Measurements from ENCODE around the gene IGF1R. TPM values are rescaled to one million over a fixed set of nuclear protein-coding genes. Genes with fewer than 3 reads are reported as not detected.

Gene IGF1R
- total and polyA plus RNA-seq, 3 experiments from 2014 or later, result 2.1 to 11.3 (median 10.9) TPM

DNA sequence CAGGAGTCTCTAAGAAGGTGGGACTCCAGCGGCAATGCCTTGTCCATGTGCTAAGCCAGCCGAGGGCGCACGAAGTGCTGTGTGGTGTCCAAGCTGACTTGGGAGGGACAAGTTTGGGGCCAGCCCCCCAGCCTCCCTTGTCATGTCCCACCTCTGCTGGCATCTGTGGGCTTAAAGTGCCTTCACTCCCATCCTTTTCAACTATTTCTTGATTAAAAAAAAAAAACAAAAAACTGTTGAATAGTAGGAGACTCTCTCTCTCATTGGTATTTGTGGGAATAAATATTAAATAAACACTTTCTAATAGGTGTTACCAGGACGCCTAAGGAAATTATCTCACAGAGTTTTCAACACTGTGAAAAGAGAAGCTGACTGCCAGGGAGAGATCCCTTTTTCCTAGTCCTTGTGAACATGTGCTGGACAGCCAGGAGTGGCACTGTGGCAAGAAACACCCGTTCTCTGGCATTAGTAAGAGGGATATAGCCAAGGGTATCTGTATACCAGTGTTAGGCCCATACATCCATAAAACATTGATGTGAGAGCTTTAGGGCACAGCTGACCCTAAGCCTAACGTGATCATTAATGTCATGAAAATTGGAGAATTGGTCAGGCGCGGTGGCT, 158.0 kb downstream of the IGF1R start:
- peaks cover 0 to 4% (median 0%) of the 10 kb centered on the region in 5 donors for H3K9me3 Mint-ChIP-seq
- no peaks in the 10 kb centered on the region for H3K27me3 ChIP-seq (ENCODE audit: insufficient read depth, low read length, poor library complexity, severe bottlenecking)
- ChIA-PET CTCF (interaction anchor here (1.5 kb wide), 1 partner anchor 27 kb away, joined by 4 read pairs; no protein-coding TSS in a partner anchor), POLR2A (no interaction called here)
- H3K27ac Mint-ChIP-seq, result no peak overlapping the region
- H3K4me3 Mint-ChIP-seq, result no peak overlapping the region
- no peak overlapping the region for H3K4me3 ChIP-seq (ENCODE audit: low read length)
- H3K36me3 Mint-ChIP-seq, result no peaks in the 10 kb centered on the region
- H3K27me3 Mint-ChIP-seq, result no peaks in the 10 kb centered on the region
- H3K9me3 ChIP-seq (ENCODE audit: low read length), result no peaks in the 10 kb centered on the region
- peaks cover 5% of the 10 kb centered on the region for H3K4me1 ChIP-seq (ENCODE audit: insufficient read depth, low read length)
- H3K36me3 ChIP-seq (ENCODE audit: insufficient read depth, low read length), result no peaks in the 10 kb centered on the region
- no peak for DNase-seq
- H3K27ac ChIP-seq (ENCODE audit: low read depth, low read length), result no peak overlapping the region
- peaks cover 0 to 2% (median 1%) of the 10 kb centered on the region in 3 donors for H3K4me1 Mint-ChIP-seq

DNA sequence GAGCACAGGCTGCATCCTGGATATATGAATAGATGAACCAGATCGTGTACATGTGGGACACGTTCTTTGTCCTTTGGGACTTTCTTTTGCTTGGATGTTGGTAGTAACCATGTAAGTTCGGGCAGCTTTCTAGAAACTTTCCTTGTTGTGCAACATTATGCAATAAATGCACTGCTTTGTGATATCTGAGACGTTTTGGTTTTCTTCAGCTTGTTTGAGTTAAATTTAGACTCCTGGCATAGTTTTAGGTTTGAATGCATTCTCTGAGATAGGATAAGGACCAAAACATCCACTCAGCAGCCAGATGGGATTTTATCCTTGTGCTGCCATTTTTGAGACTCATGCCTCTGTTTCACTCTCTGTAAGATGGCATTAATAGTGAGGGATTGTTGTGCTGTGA, 158.9 kb downstream of the IGF1R start:
- Mint-ChIP-seq H3K27me3 (no peaks in the 10 kb centered on the region), H3K9me3 (peaks cover 0 to 4% (median 0%) of the 10 kb centered on the region in 5 donors), H3K36me3 (no peaks in the 10 kb centered on the region), H3K4me3 (no peak overlapping the region), H3K4me1 (no peaks in the 10 kb centered on the region), H3K27ac (peak overlapping the region in 1 of 8 donors; percentile 47)
- ChIA-PET CTCF (interaction anchor here (1.5 kb wide), 2 partner anchors 8 to 28 kb away, joined by 3 to 4 read pairs; no protein-coding TSS in a partner anchor), POLR2A (no interaction called here)
- no peak overlapping the region for H3K4me3 ChIP-seq (ENCODE audit: low read length)
- H3K9me3 ChIP-seq (ENCODE audit: low read length), result no peaks in the 10 kb centered on the region
- H3K4me1 ChIP-seq (ENCODE audit: insufficient read depth, low read length), result no peaks in the 10 kb centered on the region
- no peaks in the 10 kb centered on the region for H3K36me3 ChIP-seq (ENCODE audit: insufficient read depth, low read length)
- H3K27me3 ChIP-seq (ENCODE audit: insufficient read depth, low read length, poor library complexity, severe bottlenecking), result no peaks in the 10 kb centered on the region
- DNase-seq, result no peak
- no peak overlapping the region for H3K27ac ChIP-seq (ENCODE audit: low read depth, low read length)

DNA sequence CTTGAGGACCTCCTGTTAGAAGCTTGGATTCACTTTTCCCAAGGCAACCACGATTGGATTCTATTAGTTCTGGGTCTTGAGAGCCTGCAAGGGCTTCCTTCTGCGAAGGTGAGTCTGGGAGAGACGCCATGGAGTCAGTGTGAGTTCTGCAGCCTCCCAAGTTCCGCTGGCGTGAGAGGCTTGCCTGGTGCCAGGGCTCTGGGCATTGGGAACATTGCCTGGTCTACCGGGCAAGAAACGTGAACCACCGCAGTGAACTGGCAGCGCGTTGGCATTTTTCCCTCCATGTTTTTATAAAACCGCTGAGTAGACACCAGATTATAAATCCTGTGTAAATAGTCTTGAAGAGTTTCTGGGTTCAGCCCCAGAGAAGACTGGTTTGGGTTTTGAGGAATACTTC, 160.9 kb downstream of the IGF1R start:
- Histone ChIP-seq H3K36me3 (ENCODE audit: insufficient read depth, low read length) (no peaks in the 10 kb centered on the region), H3K9me3 (ENCODE audit: low read length) (no peaks in the 10 kb centered on the region), H3K27me3 (ENCODE audit: insufficient read depth, low read length, poor library complexity, severe bottlenecking) (no peaks in the 10 kb centered on the region), H3K4me3 (ENCODE audit: low read length) (no peak overlapping the region), H3K4me1 (ENCODE audit: insufficient read depth, low read length) (no peaks in the 10 kb centered on the region), H3K27ac (ENCODE audit: low read depth, low read length) (no peak overlapping the region)
- no peak overlapping the region for H3K27ac Mint-ChIP-seq
- H3K36me3 Mint-ChIP-seq, result no peaks in the 10 kb centered on the region
- DNase-seq, result no peak
- H3K4me3 Mint-ChIP-seq, result no peak overlapping the region
- H3K27me3 Mint-ChIP-seq, result peaks cover 0 to 1% of the 10 kb centered on the region in 2 donors
- no peaks in the 10 kb centered on the region for H3K4me1 Mint-ChIP-seq
- POLR2A ChIA-PET, result no interaction called here
- CTCF ChIA-PET, result interaction anchor here (1.5 kb wide), 1 partner anchor 29 kb away, joined by 3 read pairs; no protein-coding TSS in a partner anchor
- H3K9me3 Mint-ChIP-seq, result peaks cover 0 to 4% (median 0%) of the 10 kb centered on the region in 5 donors

DNA sequence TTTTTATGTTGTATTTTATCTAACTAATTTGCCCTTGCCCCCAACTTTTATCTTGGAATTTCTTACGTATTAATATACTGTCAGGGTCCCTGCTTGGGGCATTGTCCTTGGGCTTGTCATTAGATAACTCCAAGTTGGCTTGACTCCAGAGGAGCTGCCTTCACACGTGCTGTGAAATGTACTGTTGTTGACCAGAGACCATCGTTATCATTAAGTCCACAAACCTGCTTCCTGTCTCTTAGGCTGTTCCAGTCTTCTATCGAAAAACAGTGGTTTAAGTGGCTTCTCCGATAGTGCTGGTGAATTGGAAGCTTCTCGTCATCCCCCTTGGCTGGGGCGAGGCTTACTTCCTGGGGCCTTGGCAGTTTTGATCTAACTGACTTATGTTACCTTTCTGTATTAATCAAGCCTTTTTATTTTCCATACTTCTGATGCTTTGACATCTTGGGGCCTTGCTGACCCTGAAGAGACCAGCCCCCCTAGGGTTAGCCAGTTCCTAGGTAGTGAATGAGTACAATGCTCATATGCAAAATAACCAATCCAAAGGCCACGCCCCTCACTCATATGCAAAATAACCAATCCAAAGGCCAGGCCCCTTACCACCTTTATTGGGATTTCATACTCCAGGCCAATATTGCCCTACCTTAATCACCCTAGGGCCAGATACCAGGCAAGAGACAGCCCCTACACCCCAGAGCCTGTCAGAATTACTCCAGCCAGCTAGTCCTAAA, 164.5 kb downstream of the IGF1R start:
- Mint-ChIP-seq H3K9me3 (no peaks in the 10 kb centered on the region), H3K4me1 (no peaks in the 10 kb centered on the region), H3K36me3 (peaks cover 0 to 3% (median 0%) of the 10 kb centered on the region in 3 donors), H3K27ac (no peak overlapping the region), H3K4me3 (no peak overlapping the region), H3K27me3 (peaks cover 1 to 9% of the 10 kb centered on the region in 2 donors)
- Histone ChIP-seq H3K27ac (ENCODE audit: low read depth, low read length) (no peak overlapping the region), H3K4me1 (ENCODE audit: insufficient read depth, low read length) (no peaks in the 10 kb centered on the region), H3K4me3 (ENCODE audit: low read length) (no peak overlapping the region), H3K27me3 (ENCODE audit: insufficient read depth, low read length, poor library complexity, severe bottlenecking) (no peaks in the 10 kb centered on the region), H3K36me3 (ENCODE audit: insufficient read depth, low read length) (no peaks in the 10 kb centered on the region), H3K9me3 (ENCODE audit: low read length) (no peaks in the 10 kb centered on the region)
- CTCF ChIA-PET, result no interaction called here
- POLR2A ChIA-PET, result no interaction called here
- no peak for DNase-seq

DNA sequence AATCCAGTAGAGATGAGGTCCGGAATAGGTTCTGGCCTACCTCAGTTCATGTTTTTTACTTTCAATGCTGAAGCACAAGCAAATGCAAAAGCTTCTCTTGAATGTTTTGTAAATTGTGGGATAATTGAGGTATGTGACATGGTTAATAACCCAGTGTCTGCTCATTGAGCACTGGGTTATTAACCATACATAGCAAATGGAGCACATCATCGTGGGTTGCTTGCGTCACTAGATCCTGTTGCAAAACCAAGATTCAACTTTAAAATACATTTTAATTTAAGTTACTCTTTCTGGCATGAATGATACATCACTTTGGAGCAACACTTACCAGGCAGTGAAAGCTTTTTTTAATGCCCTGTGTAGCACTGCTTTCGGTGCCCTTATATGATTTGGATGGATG, 165.6 kb downstream of the IGF1R start:
- Histone ChIP-seq H3K36me3 (ENCODE audit: insufficient read depth, low read length) (no peaks in the 10 kb centered on the region), H3K9me3 (ENCODE audit: low read length) (no peaks in the 10 kb centered on the region), H3K4me3 (ENCODE audit: low read length) (no peak overlapping the region), H3K27me3 (ENCODE audit: insufficient read depth, low read length, poor library complexity, severe bottlenecking) (no peaks in the 10 kb centered on the region), H3K4me1 (ENCODE audit: insufficient read depth, low read length) (no peaks in the 10 kb centered on the region), H3K27ac (ENCODE audit: low read depth, low read length) (no peak overlapping the region)
- DNase-seq, result no peak
- no peaks in the 10 kb centered on the region for H3K4me1 Mint-ChIP-seq
- no peak overlapping the region for H3K4me3 Mint-ChIP-seq
- POLR2A ChIA-PET, result no interaction called here
- H3K36me3 Mint-ChIP-seq, result peaks cover 0 to 3% (median 0%) of the 10 kb centered on the region in 3 donors
- H3K27me3 Mint-ChIP-seq, result peaks cover 5 to 9% of the 10 kb centered on the region in 2 donors
- no peaks in the 10 kb centered on the region for H3K9me3 Mint-ChIP-seq
- CTCF ChIA-PET, result interaction anchor here (0.9 kb wide), 1 partner anchor 35 kb away, joined by 4 read pairs; no protein-coding TSS in a partner anchor
- H3K27ac Mint-ChIP-seq, result no peak overlapping the region

DNA sequence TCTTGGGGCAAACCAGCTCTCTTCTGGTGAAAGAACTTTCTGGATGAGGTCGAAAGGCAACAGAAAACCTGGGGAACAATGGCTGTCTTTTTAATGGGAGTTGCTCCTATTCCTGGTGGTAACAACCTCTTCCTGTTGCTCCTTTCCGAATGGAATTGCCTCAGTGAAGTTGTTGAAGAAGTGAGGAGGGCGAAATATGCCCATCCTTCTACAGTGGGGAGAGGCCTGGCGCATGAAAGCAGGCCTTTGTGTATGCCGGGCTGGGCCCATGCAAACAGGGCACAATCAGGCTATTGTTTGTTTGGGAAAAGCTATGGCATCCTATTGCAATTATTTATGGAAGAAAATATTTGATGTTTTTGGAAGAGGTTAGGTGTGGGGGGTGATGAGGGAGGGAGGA, 166.9 kb downstream of the IGF1R start:
- Histone ChIP-seq H3K4me1 (ENCODE audit: insufficient read depth, low read length) (no peaks in the 10 kb centered on the region), H3K9me3 (ENCODE audit: low read length) (no peaks in the 10 kb centered on the region), H3K36me3 (ENCODE audit: insufficient read depth, low read length) (no peaks in the 10 kb centered on the region), H3K4me3 (ENCODE audit: low read length) (no peak overlapping the region), H3K27me3 (ENCODE audit: insufficient read depth, low read length, poor library complexity, severe bottlenecking) (no peaks in the 10 kb centered on the region), H3K27ac (ENCODE audit: low read depth, low read length) (no peak overlapping the region)
- Mint-ChIP-seq H3K4me3 (no peak overlapping the region), H3K4me1 (no peaks in the 10 kb centered on the region), H3K36me3 (peaks cover 0 to 7% (median 0%) of the 10 kb centered on the region in 3 donors), H3K27ac (no peak overlapping the region), H3K9me3 (peaks cover 0 to 3% (median 0%) of the 10 kb centered on the region in 5 donors), H3K27me3 (peaks cover 5 to 9% of the 10 kb centered on the region in 2 donors)
- DNase-seq, result no peak
- ChIA-PET POLR2A (no interaction called here), CTCF (no interaction called here)

DNA sequence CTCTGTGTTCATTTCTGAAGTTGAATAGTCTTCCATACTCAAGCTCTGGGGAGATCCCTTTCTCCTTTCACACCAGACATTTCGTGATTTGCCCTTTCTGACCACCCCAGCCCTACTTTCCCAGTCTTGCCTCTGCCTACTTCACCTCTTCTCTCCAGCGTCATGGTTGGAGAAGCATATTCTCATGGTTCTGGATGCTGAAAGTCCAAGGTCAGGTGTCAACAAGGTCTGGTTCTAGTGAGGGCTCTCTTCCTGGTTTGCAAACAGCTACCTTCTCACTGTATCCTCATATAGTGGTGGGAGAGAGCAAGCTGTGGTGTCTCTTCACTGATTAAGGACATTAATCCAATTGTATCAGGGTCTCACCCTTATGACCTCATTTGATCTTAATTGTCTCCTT, 169.4 kb downstream of the IGF1R start:
- POLR2A ChIA-PET, result no interaction called here
- no peak overlapping the region for H3K27ac ChIP-seq (ENCODE audit: low read depth, low read length)
- DNase-seq, result no peak
- no peaks in the 10 kb centered on the region for H3K27me3 ChIP-seq (ENCODE audit: insufficient read depth, low read length, poor library complexity, severe bottlenecking)
- Mint-ChIP-seq H3K27me3 (peaks cover 5 to 9% of the 10 kb centered on the region in 2 donors), H3K36me3 (peaks cover 0 to 13% (median 0%) of the 10 kb centered on the region in 3 donors), H3K9me3 (peaks cover 0 to 7% (median 0%) of the 10 kb centered on the region in 5 donors), H3K4me1 (no peaks in the 10 kb centered on the region), H3K27ac (no peak overlapping the region), H3K4me3 (no peak overlapping the region)
- no peaks in the 10 kb centered on the region for H3K4me1 ChIP-seq (ENCODE audit: insufficient read depth, low read length)
- no peak overlapping the region for H3K4me3 ChIP-seq (ENCODE audit: low read length)
- CTCF ChIA-PET, result no interaction called here
- no peaks in the 10 kb centered on the region for H3K9me3 ChIP-seq (ENCODE audit: low read length)
- H3K36me3 ChIP-seq (ENCODE audit: insufficient read depth, low read length), result no peaks in the 10 kb centered on the region

DNA sequence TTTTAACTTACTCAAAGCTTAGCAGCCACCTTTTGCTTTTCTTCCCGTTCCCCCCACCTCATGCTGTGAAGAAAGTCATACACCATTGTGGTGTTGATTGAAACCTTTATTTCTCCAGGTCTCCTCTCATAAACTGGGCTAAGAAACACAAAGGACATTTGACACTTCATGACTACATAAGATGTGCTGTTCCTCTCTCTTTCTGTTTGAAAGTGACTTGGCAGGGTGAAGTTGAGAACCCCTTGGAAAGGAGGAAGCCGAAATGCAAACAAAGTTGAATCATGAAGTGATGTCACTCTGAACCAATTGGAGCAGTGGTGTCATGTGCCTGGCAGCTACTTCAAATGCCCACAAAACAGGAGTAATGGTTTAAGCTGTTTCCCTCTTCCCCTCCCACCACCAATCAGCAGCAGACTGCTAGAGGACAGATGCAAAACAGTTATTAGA, 174.7 kb downstream of the IGF1R start:
- H3K4me3 ChIP-seq (ENCODE audit: low read length), result no peak overlapping the region
- ChIA-PET POLR2A (no interaction called here), CTCF (no interaction called here)
- Mint-ChIP-seq H3K4me1 (no peaks in the 10 kb centered on the region), H3K36me3 (peaks cover 0 to 28% (median 0%) of the 10 kb centered on the region in 3 donors), H3K9me3 (peaks cover 0 to 30% (median 3%) of the 10 kb centered on the region in 5 donors), H3K4me3 (no peak overlapping the region), H3K27me3 (peaks cover 0 to 3% of the 10 kb centered on the region in 2 donors), H3K27ac (no peak overlapping the region)
- DNase-seq, result no peak
- no peak overlapping the region for H3K27ac ChIP-seq (ENCODE audit: low read depth, low read length)
- H3K27me3 ChIP-seq (ENCODE audit: insufficient read depth, low read length, poor library complexity, severe bottlenecking), result no peaks in the 10 kb centered on the region
- H3K4me1 ChIP-seq (ENCODE audit: insufficient read depth, low read length), result no peaks in the 10 kb centered on the region
- H3K9me3 ChIP-seq (ENCODE audit: low read length), result no peaks in the 10 kb centered on the region
- H3K36me3 ChIP-seq (ENCODE audit: insufficient read depth, low read length), result no peaks in the 10 kb centered on the region

Measured in CD8-positive, alpha-beta memory T cell (primary cell).